Testis (tissue), 3 donors: Measurements from ENCODE around the gene TGFBR3. TPM values are rescaled to one million over a fixed set of nuclear protein-coding genes. Genes with fewer than 3 reads are reported as not detected.

ENCODE experiments used
- DNase-seq: peaks from one replicate; pipeline ENCODE4 v3.0.0-alpha.2; 2019
- H3K27ac ChIP-seq, 2 donors: fragments of 200-600 bp; sonication (generic); one replicate each; pipeline ENCODE4 v1.5.1; 2019
- H3K27me3 ChIP-seq: fragments of 200-600 bp; sonication (generic); one replicate; pipeline ENCODE4 v1.5.1; 2019
- H3K36me3 ChIP-seq: fragments of 200-600 bp; sonication (generic); one replicate; pipeline ENCODE4 v1.5.1; 2017; ENCODE audit warnings: low read depth; ENCODE audit errors: missing control alignments
- H3K4me1 ChIP-seq: fragments of 200-600 bp; sonication (generic); one replicate; pipeline ENCODE4 v1.5.1; 2019
- H3K4me3 ChIP-seq, 2 donors: fragments of 200-600 bp; sonication (generic); one replicate each; pipeline ENCODE4 v1.5.1; 2017 to 2019
- H3K9me3 ChIP-seq: fragments of 200-600 bp; sonication (generic); one replicate; pipeline ENCODE4 v1.5.1; 2017
- CTCF ChIP-seq, 3 experiments: fragments of 450-650 bp in 2 of 3; fragments of 200-600 bp in 1 of 3; sonication (generic) in 1 of 3; IDR thresholded peaks; one replicate each; pipeline ENCODE4 v1.5.1; 2016 to 2019; ENCODE audit warnings: antibody characterized with exemption in 3 of 3, mild to moderate bottlenecking in 2 of 3, moderate library complexity in 1 of 3
- POLR2A ChIP-seq: fragments of 450-650 bp; IDR thresholded peaks from one replicate; pipeline ENCODE4 v1.6.1; 2017; ENCODE audit warnings: antibody characterized with exemption, mild to moderate bottlenecking, moderate library complexity
- WGBS, 2 donors: methylation state at CpG; one replicate each; pipeline ENCODE4 v1.1.5; 2018; 5-methylcytosine and 5-hydroxymethylcytosine counted together
- intact Hi-C: fragments of 100-400 bp; cut with DNase I; formaldehyde crosslinking; loops from one replicate; pipeline ENCODE4 v1.15.1; 2023; ENCODE audit warnings: low total_unique reads
- polyA plus RNA-seq: library from polyadenylated mRNA; stranded (reverse); fragments of 350-450 nt; fragmentation: Illumina TruSeq; extraction: RNeasy Lipid Tissue Mini Kit (QIAGEN cat#74804); gene quantifications from one replicate; pipeline ENCODE4 v1.2.3, GENCODE V29; 2014; ENCODE audit warnings: low read depth, low replicate concordance; ENCODE audit not compliant: insufficient read depth
- total RNA-seq, 2 donors: library from RNA; depleted of rRNA; stranded (reverse); fragments of >200 nt; gene quantifications; one replicate each; pipeline ENCODE4 v1.2.3, GENCODE V29; 2016

TGFBR3 gene
- total and polyA plus RNA-seq, 3 donors from 2014 or later, result 24.0 to 37.2 (median 34.7) TPM

GRCh38 chr1:91817211-91817905 lies 68.6 kb downstream of the TGFBR3 start:
- TF ChIP-seq CTCF (IDR thresholded peaks at IDR 0.05), result no peak
- TF ChIP-seq POLR2A, result no peak
- H3K27ac ChIP-seq, result peak overlapping the region; percentile 29 to 73
- WGBS, 2 donors, result 22 to 30% methylated on average over 5 of the region's 5 CpGs
- no peaks in the 10 kb centered on the region for H3K9me3 ChIP-seq
- intact Hi-C loops, result no loop called here
- H3K4me3 ChIP-seq, result no peak overlapping the region
- no peaks in the 10 kb centered on the region for H3K36me3 ChIP-seq
- peaks cover 37% of the 10 kb centered on the region for H3K4me1 ChIP-seq
- H3K27me3 ChIP-seq, result no peaks in the 10 kb centered on the region
- DNase-seq, result peak; percentile 59

GRCh38 chr1:91816031-91816430 lies 69.9 kb downstream of the TGFBR3 start:
- no peak for TF ChIP-seq CTCF (IDR thresholded peaks at IDR 0.05)
- TF ChIP-seq POLR2A, result no peak
- intact Hi-C loops, result no loop called here
- H3K9me3 ChIP-seq, result no peaks in the 10 kb centered on the region
- H3K27me3 ChIP-seq, result no peaks in the 10 kb centered on the region
- peak overlapping the region; percentile 35 to 73 for H3K27ac ChIP-seq
- DNase-seq, result no peak
- H3K36me3 ChIP-seq, result no peaks in the 10 kb centered on the region
- H3K4me3 ChIP-seq, result no peak overlapping the region
- WGBS, 2 donors, result 42 to 47% methylated on average over 1 of the region's 1 CpG
- peaks cover 37% of the 10 kb centered on the region for H3K4me1 ChIP-seq

- no peaks in the 10 kb centered on the region for H3K9me3 ChIP-seq
- intact Hi-C loops, result no loop called here
- no peaks in the 10 kb centered on the region for H3K27me3 ChIP-seq
- peak overlapping the region in 1 of 2 donors; percentile 73 for H3K27ac ChIP-seq
- H3K4me1 ChIP-seq, result peaks cover 33% of the 10 kb centered on the region
- no peaks in the 10 kb centered on the region for H3K36me3 ChIP-seq
- H3K4me3 ChIP-seq, result no peak overlapping the region
- TF ChIP-seq CTCF (IDR thresholded peaks at IDR 0.05), result no peak
- no peak for DNase-seq
- WGBS, 2 donors, result 85 to 88% methylated on average over 4 of the region's 4 CpGs
These were observed 71.5 kb downstream of the TGFBR3 start for GRCh38 chr1:91814448-91814847.

GRCh38 chr1:91813813-91814212 lies 72.1 kb downstream of the TGFBR3 start:
- H3K36me3 ChIP-seq, result no peaks in the 10 kb centered on the region
- peak overlapping the region; percentile 41 to 73 for H3K27ac ChIP-seq

More at GRCh38 chr1:91813813-91814212, 72.1 kb downstream of the TGFBR3 start:
- Histone ChIP-seq H3K27me3 (no peaks in the 10 kb centered on the region), H3K4me3 (no peak overlapping the region), H3K4me1 (peaks cover 27% of the 10 kb centered on the region), H3K9me3 (no peaks in the 10 kb centered on the region)
- no peak for TF ChIP-seq POLR2A
- no peak for TF ChIP-seq CTCF (IDR thresholded peaks at IDR 0.05)
- no peak for DNase-seq
- intact Hi-C loops, result no loop called here
- 90 to 91% methylated on average over 6 to 7 of the region's 7 CpGs for WGBS, 2 donors
